Measurements from ENCODE around the gene TPRG1.

The TPRG1 gene

DNA sequence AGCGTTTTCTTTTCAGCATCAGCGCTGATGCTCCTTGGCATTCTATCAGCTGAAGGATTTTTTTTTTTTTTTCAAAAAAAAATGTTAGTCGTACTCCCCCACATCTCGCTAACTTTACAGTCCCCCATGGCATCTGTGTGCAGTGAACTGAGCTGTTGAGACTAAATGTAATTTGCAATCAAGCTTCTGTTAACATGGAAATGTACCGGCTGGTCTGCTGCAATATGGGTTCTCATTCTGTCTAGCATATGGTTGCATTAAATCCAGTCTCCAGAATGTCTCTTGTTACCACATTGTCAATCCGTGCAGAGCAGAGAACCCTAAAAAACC is 32.2 kb upstream of the TPRG1 start:
- no peaks in the 10 kb centered on the region for H3K27me3 ChIP-seq (ENCODE audit: insufficient read depth, poor library complexity, severe bottlenecking)
- H3K4me3 ChIP-seq (replicated peaks; ENCODE audit: insufficient read depth, low read length), result no peak overlapping the region
- no peak overlapping the region for H3K27ac ChIP-seq (replicated peaks)
- DNase-seq (ENCODE audit: low read depth in 1 of 2, low spot score in 1 of 2), result no peak
- TF ChIP-seq, protein P1, sequence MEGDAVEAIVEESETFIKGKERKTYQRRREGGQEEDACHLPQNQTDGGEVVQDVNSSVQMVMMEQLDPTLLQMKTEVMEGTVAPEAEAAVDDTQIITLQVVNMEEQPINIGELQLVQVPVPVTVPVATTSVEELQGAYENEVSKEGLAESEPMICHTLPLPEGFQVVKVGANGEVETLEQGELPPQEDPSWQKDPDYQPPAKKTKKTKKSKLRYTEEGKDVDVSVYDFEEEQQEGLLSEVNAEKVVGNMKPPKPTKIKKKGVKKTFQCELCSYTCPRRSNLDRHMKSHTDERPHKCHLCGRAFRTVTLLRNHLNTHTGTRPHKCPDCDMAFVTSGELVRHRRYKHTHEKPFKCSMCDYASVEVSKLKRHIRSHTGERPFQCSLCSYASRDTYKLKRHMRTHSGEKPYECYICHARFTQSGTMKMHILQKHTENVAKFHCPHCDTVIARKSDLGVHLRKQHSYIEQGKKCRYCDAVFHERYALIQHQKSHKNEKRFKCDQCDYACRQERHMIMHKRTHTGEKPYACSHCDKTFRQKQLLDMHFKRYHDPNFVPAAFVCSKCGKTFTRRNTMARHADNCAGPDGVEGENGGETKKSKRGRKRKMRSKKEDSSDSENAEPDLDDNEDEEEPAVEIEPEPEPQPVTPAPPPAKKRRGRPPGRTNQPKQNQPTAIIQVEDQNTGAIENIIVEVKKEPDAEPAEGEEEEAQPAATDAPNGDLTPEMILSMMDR (IDR thresholded peaks at IDR 0.05; ENCODE audit: insufficient read depth, low read length), result no peak
- TF ChIP-seq GABPA (IDR thresholded peaks at IDR 0.05; ENCODE audit: low read depth), result no peak
- TF ChIP-seq POLR2AphosphoS5 (IDR thresholded peaks at IDR 0.05; ENCODE audit: low read depth), result no peak
- no peak for TF ChIP-seq SPI1 (IDR thresholded peaks at IDR 0.05; ENCODE audit: borderline replicate concordance, low read depth)
- TF ChIP-seq, protein P2, sequence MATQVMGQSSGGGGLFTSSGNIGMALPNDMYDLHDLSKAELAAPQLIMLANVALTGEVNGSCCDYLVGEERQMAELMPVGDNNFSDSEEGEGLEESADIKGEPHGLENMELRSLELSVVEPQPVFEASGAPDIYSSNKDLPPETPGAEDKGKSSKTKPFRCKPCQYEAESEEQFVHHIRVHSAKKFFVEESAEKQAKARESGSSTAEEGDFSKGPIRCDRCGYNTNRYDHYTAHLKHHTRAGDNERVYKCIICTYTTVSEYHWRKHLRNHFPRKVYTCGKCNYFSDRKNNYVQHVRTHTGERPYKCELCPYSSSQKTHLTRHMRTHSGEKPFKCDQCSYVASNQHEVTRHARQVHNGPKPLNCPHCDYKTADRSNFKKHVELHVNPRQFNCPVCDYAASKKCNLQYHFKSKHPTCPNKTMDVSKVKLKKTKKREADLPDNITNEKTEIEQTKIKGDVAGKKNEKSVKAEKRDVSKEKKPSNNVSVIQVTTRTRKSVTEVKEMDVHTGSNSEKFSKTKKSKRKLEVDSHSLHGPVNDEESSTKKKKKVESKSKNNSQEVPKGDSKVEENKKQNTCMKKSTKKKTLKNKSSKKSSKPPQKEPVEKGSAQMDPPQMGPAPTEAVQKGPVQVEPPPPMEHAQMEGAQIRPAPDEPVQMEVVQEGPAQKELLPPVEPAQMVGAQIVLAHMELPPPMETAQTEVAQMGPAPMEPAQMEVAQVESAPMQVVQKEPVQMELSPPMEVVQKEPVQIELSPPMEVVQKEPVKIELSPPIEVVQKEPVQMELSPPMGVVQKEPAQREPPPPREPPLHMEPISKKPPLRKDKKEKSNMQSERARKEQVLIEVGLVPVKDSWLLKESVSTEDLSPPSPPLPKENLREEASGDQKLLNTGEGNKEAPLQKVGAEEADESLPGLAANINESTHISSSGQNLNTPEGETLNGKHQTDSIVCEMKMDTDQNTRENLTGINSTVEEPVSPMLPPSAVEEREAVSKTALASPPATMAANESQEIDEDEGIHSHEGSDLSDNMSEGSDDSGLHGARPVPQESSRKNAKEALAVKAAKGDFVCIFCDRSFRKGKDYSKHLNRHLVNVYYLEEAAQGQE (IDR thresholded peaks at IDR 0.05; ENCODE audit: insufficient replicate concordance, low read depth), result no peak

DNA sequence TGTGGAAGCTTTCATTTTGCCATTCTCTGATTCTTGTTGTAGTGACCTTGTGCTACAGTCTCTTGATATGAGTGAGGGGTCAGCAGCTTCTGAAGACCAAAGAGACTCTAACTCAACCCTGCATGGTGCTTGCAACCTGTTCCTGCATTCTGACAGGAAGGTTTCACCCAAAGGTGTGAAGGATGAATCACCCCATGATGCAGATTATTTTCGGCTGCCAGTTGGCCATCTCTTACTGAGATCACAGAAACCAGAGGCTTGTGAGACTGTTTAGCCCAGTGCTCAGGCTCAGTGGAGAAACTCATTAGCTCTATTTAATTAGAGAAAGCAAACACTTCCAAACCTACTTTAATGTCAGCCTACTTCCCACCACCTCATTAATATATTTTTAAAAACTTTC is 29.2 kb upstream of the TPRG1 start:
- TF ChIP-seq POLR2AphosphoS5 (IDR thresholded peaks at IDR 0.05; ENCODE audit: low read depth) (no peak), SPI1 (IDR thresholded peaks at IDR 0.05; ENCODE audit: borderline replicate concordance, low read depth) (no peak), GABPA (IDR thresholded peaks at IDR 0.05; ENCODE audit: low read depth) (no peak)
- TF ChIP-seq, protein P1 (IDR thresholded peaks at IDR 0.05; ENCODE audit: insufficient read depth, low read length), result no peak
- TF ChIP-seq, protein P2 (IDR thresholded peaks at IDR 0.05; ENCODE audit: insufficient replicate concordance, low read depth), result no peak
- DNase-seq (ENCODE audit: low read depth in 1 of 2, low spot score in 1 of 2), result no peak
- Histone ChIP-seq H3K27me3 (ENCODE audit: insufficient read depth, poor library complexity, severe bottlenecking) (no peaks in the 10 kb centered on the region), H3K27ac (replicated peaks) (no peak overlapping the region), H3K4me3 (replicated peaks; ENCODE audit: insufficient read depth, low read length) (no peak overlapping the region)

DNA sequence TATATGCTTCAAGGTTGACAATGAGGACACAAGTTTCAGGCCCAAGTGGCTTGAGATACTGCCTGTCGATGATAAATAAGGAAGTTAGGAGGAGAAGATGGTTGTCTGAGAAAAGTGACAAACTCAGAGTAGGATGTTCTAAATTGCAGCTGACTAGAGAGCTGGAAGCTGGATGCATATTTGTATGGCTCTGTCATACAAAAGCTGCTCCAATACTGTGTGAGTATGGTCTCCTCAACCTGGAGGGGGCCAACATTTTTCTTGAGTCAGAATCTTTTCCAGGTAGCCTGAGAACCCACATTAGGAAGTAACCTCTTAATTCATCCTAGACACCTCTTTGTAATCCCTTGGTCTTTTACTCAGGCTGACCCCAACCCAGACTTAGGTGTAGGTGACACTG is 28.4 kb upstream of the TPRG1 start:
- H3K4me3 ChIP-seq (replicated peaks; ENCODE audit: insufficient read depth, low read length), result no peak overlapping the region
- DNase-seq (ENCODE audit: low read depth in 1 of 2, low spot score in 1 of 2), result no peak
- H3K27ac ChIP-seq (replicated peaks), result no peak overlapping the region
- TF ChIP-seq, protein P1 (IDR thresholded peaks at IDR 0.05; ENCODE audit: insufficient read depth, low read length), result no peak
- TF ChIP-seq GABPA (IDR thresholded peaks at IDR 0.05; ENCODE audit: low read depth) (no peak), SPI1 (IDR thresholded peaks at IDR 0.05; ENCODE audit: borderline replicate concordance, low read depth) (no peak), POLR2AphosphoS5 (IDR thresholded peaks at IDR 0.05; ENCODE audit: low read depth) (no peak)
- TF ChIP-seq, protein P2 (IDR thresholded peaks at IDR 0.05; ENCODE audit: insufficient replicate concordance, low read depth), result no peak
- H3K27me3 ChIP-seq (ENCODE audit: insufficient read depth, poor library complexity, severe bottlenecking), result no peaks in the 10 kb centered on the region
